H9 (cell line): ENCODE data around the gene EXOC5. TPM values are rescaled to one million over a fixed set of nuclear protein-coding genes. Genes with fewer than 3 reads are reported as not detected.

ENCODE experiments used
- DNase-seq: peaks from one replicate; pipeline ENCODE4 v3.0.0-alpha.2; 2017
- H2AFZ ChIP-seq: one replicate; pipeline ENCODE4 v1.6.1; 2013; ENCODE audit warnings: mild to moderate bottlenecking, low read length, control low read depth, moderate library complexity
- H2AK5ac ChIP-seq: 2 replicates; pipeline ENCODE4 v1.6.1; 2013; ENCODE audit warnings: low read length, control low read depth, mixed read lengths; ENCODE audit not compliant: insufficient read length
- H2BK120ac ChIP-seq: one replicate; pipeline ENCODE4 v1.6.1; 2013; ENCODE audit warnings: low read depth, mild to moderate bottlenecking, low read length, control low read depth, inconsistent platforms; ENCODE audit not compliant: poor library complexity, severe bottlenecking
- H2BK12ac ChIP-seq: 2 replicates; pipeline ENCODE4 v1.6.1; 2013; ENCODE audit warnings: low read length, control low read depth, mixed read lengths, low read depth; ENCODE audit not compliant: insufficient read length
- H2BK15ac ChIP-seq: 2 replicates; pipeline ENCODE4 v1.6.1; 2013; ENCODE audit warnings: low read depth, low read length, control low read depth
- H2BK20ac ChIP-seq: one replicate; pipeline ENCODE4 v1.6.1; 2013; ENCODE audit warnings: low read depth, mild to moderate bottlenecking, low read length, control low read depth, inconsistent platforms; ENCODE audit not compliant: poor library complexity, severe bottlenecking
- H2BK5ac ChIP-seq: 2 replicates; pipeline ENCODE4 v1.6.1; 2013; ENCODE audit warnings: low read length, control low read depth, mixed read lengths; ENCODE audit not compliant: insufficient read length
- H3K14ac ChIP-seq: 2 replicates; pipeline ENCODE4 v1.6.1; 2013; ENCODE audit warnings: low read length, control low read depth; ENCODE audit not compliant: insufficient read depth
- H3K18ac ChIP-seq: 2 replicates; pipeline ENCODE4 v1.6.1; 2013; ENCODE audit warnings: low read depth, mild to moderate bottlenecking, mixed read lengths, low read length, control low read depth; ENCODE audit not compliant: insufficient read length
- H3K23ac ChIP-seq: 2 replicates; pipeline ENCODE4 v1.6.1; 2013; ENCODE audit warnings: low read length, control low read depth, mixed read lengths, low read depth; ENCODE audit not compliant: insufficient read length
- H3K23me2 ChIP-seq: 2 replicates; pipeline ENCODE4 v1.6.1; 2013; ENCODE audit warnings: low read depth, mild to moderate bottlenecking, mixed read lengths, low read length, control low read depth; ENCODE audit not compliant: insufficient read length, poor library complexity, severe bottlenecking
- H3K27ac ChIP-seq: 2 replicates; pipeline ENCODE4 v1.5.1; 2013; ENCODE audit warnings: low read length, control low read depth, mixed read lengths, low read depth; ENCODE audit not compliant: insufficient read length
- H3K27me3 ChIP-seq: 2 replicates; pipeline ENCODE4 v1.6.1; 2013; ENCODE audit warnings: low read length, control low read depth, inconsistent platforms; ENCODE audit not compliant: insufficient read depth
- H3K4ac ChIP-seq: 2 replicates; pipeline ENCODE4 v1.6.1; 2013; ENCODE audit warnings: low read depth, mild to moderate bottlenecking, control low read depth, inconsistent platforms, low read length, moderate library complexity
- H3K4me1 ChIP-seq: 2 replicates; pipeline ENCODE4 v1.6.1; 2013; ENCODE audit warnings: low read length, control low read depth, inconsistent platforms; ENCODE audit not compliant: insufficient read depth
- H3K4me2 ChIP-seq: 2 replicates; pipeline ENCODE4 v1.6.1; 2013; ENCODE audit warnings: low read length, control low read depth, mixed read lengths; ENCODE audit not compliant: insufficient read length, insufficient read depth
- H3K56ac ChIP-seq: 2 replicates; pipeline ENCODE4 v1.6.1; 2013; ENCODE audit warnings: low read depth, mild to moderate bottlenecking, mixed read lengths, low read length, control low read depth; ENCODE audit not compliant: insufficient read length
- H3K79me1 ChIP-seq: 2 replicates; pipeline ENCODE4 v1.6.1; 2013; ENCODE audit warnings: low read depth, mild to moderate bottlenecking, moderate library complexity, low read length, control low read depth, inconsistent platforms; ENCODE audit not compliant: insufficient read depth, poor library complexity, severe bottlenecking
- H3K79me2 ChIP-seq: 2 replicates; pipeline ENCODE4 v1.6.1; 2013; ENCODE audit warnings: low read length, control low read depth, inconsistent platforms; ENCODE audit not compliant: insufficient read depth
- H3K9ac ChIP-seq: 2 replicates; pipeline ENCODE4 v1.6.1; 2013; ENCODE audit warnings: low read length, control low read depth, mixed read lengths; ENCODE audit not compliant: insufficient read length; ENCODE audit errors: extremely low read depth
- H3K9me3 ChIP-seq: one replicate; pipeline ENCODE4 v1.6.1; 2013; ENCODE audit warnings: low read depth, low read length, inconsistent platforms; ENCODE audit not compliant: control insufficient read depth
- H3T11ph ChIP-seq: one replicate; pipeline ENCODE4 v1.6.1; 2013; ENCODE audit warnings: mild to moderate bottlenecking, low read length, control low read depth, inconsistent platforms
- H4K20me1 ChIP-seq: one replicate; pipeline ENCODE4 v1.6.1; 2013; ENCODE audit not compliant: control insufficient read depth, insufficient read length, insufficient read depth
- H4K5ac ChIP-seq: 2 replicates; pipeline ENCODE4 v1.6.1; 2013; ENCODE audit warnings: low read depth, mild to moderate bottlenecking, mixed read lengths, low read length, control low read depth; ENCODE audit not compliant: insufficient read length
- H4K8ac ChIP-seq: replicated peaks from 2 replicates; pipeline ENCODE4 v1.6.1; 2013; ENCODE audit warnings: low read length, control low read depth, mixed read lengths, low read depth; ENCODE audit not compliant: insufficient read length
- H4K91ac ChIP-seq: 2 replicates; pipeline ENCODE4 v1.6.1; 2013; ENCODE audit warnings: low read depth, mild to moderate bottlenecking, moderate library complexity, mixed read lengths, low read length, control low read depth; ENCODE audit not compliant: insufficient read length
- H3K27ac Mint-ChIP-seq, 3 experiments: 2 replicates in 2 of 3; 3 replicates in 1 of 3; pipeline ENCODE4 v1.8.0; 2020 to 2021; ENCODE audit warnings: mixed read lengths in 3 of 3, mild to moderate bottlenecking in 1 of 3, moderate library complexity in 1 of 3
- H3K27me3 Mint-ChIP-seq: 2 replicates; pipeline ENCODE4 v1.8.0; 2021; ENCODE audit warnings: low read depth, mild to moderate bottlenecking, moderate library complexity, mixed read lengths
- H3K36me3 Mint-ChIP-seq, 3 experiments: 2 replicates in 2 of 3; 3 replicates in 1 of 3; pipeline ENCODE4 v1.8.0; 2020 to 2021; ENCODE audit warnings: low read depth in 3 of 3, mixed read lengths in 3 of 3; ENCODE audit not compliant: insufficient read depth in 1 of 3
- H3K4me1 Mint-ChIP-seq, 2 experiments: 2 replicates each; pipeline ENCODE4 v1.8.0; 2020; ENCODE audit warnings: mixed read lengths in 2 of 2
- H3K4me3 Mint-ChIP-seq, 2 experiments: 2 replicates in 1 of 2; 3 replicates in 1 of 2; pipeline ENCODE4 v1.8.0; 2020 to 2021; ENCODE audit warnings: mild to moderate bottlenecking in 2 of 2, mixed read lengths in 2 of 2, moderate library complexity in 1 of 2
- H3K9me3 Mint-ChIP-seq, 2 experiments: 2 replicates in 1 of 2; 3 replicates in 1 of 2; pipeline ENCODE4 v1.8.0; 2020; ENCODE audit warnings: mild to moderate bottlenecking in 2 of 2, mixed read lengths in 2 of 2, moderate library complexity in 1 of 2
- CTCF ChIP-seq: fragments of 200-600 bp; sonication (generic); conservative IDR thresholded peaks from 3 replicates; pipeline ENCODE4 v1.8.0; 2021; ENCODE audit warnings: antibody characterized with exemption, mild to moderate bottlenecking
- WGBS: extraction: QIAGEN DNeasy Blood & Tissue Kit; methylation state at CpG from one replicate; pipeline ENCODE4 v1.1.7; 2013; ENCODE audit warnings: missing lambda C conversion rate, low lambda C conversion rate, mixed read lengths; ENCODE audit not compliant: insufficient read length; ENCODE audit errors: extremely low coverage; 5-methylcytosine and 5-hydroxymethylcytosine counted together
- total RNA-seq: library from RNA; stranded (reverse); gene quantifications from 2 replicates; pipeline ENCODE4 v1.2.1, GENCODE V29; 2021

EXOC5 gene
- total RNA-seq, 1 experiment from 2014 or later = 92.9 TPM

GRCh38 chr14:57245941-57246340, 22.8 kb downstream of the EXOC5 start:
- Histone ChIP-seq H3K4ac (no peak overlapping the region), H3K27ac (no peak overlapping the region), H3K4me2 (no peak overlapping the region), H2AK5ac (no peak overlapping the region), H2AFZ (no peak overlapping the region), H4K20me1 (no peaks in the 10 kb centered on the region), H3K27me3 (no peaks in the 10 kb centered on the region), H2BK20ac (no peak overlapping the region), H3K23me2 (no peaks in the 10 kb centered on the region), H3T11ph (no peak overlapping the region), H4K91ac (no peak overlapping the region), H3K18ac (no peak overlapping the region), H2BK120ac (no peak overlapping the region), H3K79me1 (no peaks in the 10 kb centered on the region), H3K23ac (no peak overlapping the region), H4K8ac (no peak overlapping the region), H3K9ac (no peak overlapping the region), H3K9me3 (no peaks in the 10 kb centered on the region), H2BK12ac (no peak overlapping the region), H3K56ac (no peak overlapping the region), H3K4me1 (no peaks in the 10 kb centered on the region), H3K79me2 (peaks cover 4% of the 10 kb centered on the region; the same call in 1 of the 2 replicates), H2BK15ac (no peak overlapping the region), H3K14ac (no peak overlapping the region), H2BK5ac (no peak overlapping the region), H4K5ac (no peak overlapping the region)
- Mint-ChIP-seq H3K9me3 (no peaks in the 10 kb centered on the region), H3K27me3 (no peaks in the 10 kb centered on the region), H3K4me1 (no peaks in the 10 kb centered on the region), H3K4me3 (no peak overlapping the region), H3K36me3 (peaks cover 2 to 32% (median 7%) of the 10 kb centered on the region in 3 experiments; a peak in 6 of 7 replicates), H3K27ac (no peak overlapping the region; a peak in 1 of 7 replicates)
- no peak for DNase-seq
- TF ChIP-seq CTCF = no peak
- no CpG with 5 or more reads among the region's 2 CpGs for WGBS
